ENCODE data around the gene LCN15. TPM values are rescaled to one million over a fixed set of nuclear protein-coding genes. Genes with fewer than 3 reads are reported as not detected.
"Not testable (repeated sequence)": the region's sequence is repeated elsewhere in the genome, so short reads cannot be mapped to it uniquely, and the experiment has no call there.

LCN15 gene
- total and polyA plus RNA-seq, 2 experiments from 2014 or later, result 0.76 to 0.90 TPM

- Mint-ChIP-seq H3K27ac (no peak overlapping the region), H3K4me1 (peaks cover 10% of the 10 kb centered on the region; the same call in 1 of the 3 replicates), H3K9me3 (no peaks in the 10 kb centered on the region; the same call in 2 of the 3 replicates), H3K36me3 (ENCODE audit: low read depth) (peaks cover 4% of the 10 kb centered on the region; the same call in 2 of the 3 replicates), H3K27me3 (ENCODE audit: insufficient read depth, low read depth, poor library complexity) (peaks cover 34% of the 10 kb centered on the region), H3K4me3 (no peak overlapping the region)
- peaks cover 11% of the 10 kb centered on the region for H3K4me1 ChIP-seq (ENCODE audit: insufficient read depth)
- H3K4me2 ChIP-seq, result no peak overlapping the region
- no peaks in the 10 kb centered on the region for H3K36me3 ChIP-seq (ENCODE audit: insufficient read depth)
- H3K9me2 ChIP-seq (ENCODE audit: insufficient read depth), result no peaks in the 10 kb centered on the region
- no peak for DNase-seq (ENCODE audit: low spot score)
- no peak overlapping the region for H3K4me3 ChIP-seq
- no peak overlapping the region for H2AFZ ChIP-seq
- no peak overlapping the region for H3K27ac ChIP-seq (ENCODE audit: low read depth)
- peaks cover 10% of the 10 kb centered on the region; the same call in 1 of the 2 replicates for H3F3A ChIP-seq (replicated peaks; ENCODE audit: low read depth)
- no peaks in the 10 kb centered on the region for H4K20me1 ChIP-seq (replicated peaks; ENCODE audit: insufficient read depth)
- TF ChIP-seq NANOG (IDR thresholded peaks at IDR 0.05; ENCODE audit: borderline replicate concordance), result no peak
- no peak for TF ChIP-seq ETS1 (IDR thresholded peaks at IDR 0.05)
- no peak for TF ChIP-seq ZNF114 (CRISPR knock-in tag; IDR thresholded peaks at IDR 0.05)
- TF ChIP-seq CREB1 (CRISPR knock-in tag; IDR thresholded peaks at IDR 0.05; ENCODE audit: low read depth), result no peak
- no peak for TF ChIP-seq STAT1 (IDR thresholded peaks at IDR 0.05; ENCODE audit: unreplicated experiment)
- TF ChIP-seq EZH2phosphoT487 (IDR thresholded peaks at IDR 0.05; ENCODE audit: unreplicated experiment), result no peak
- TF ChIP-seq JUNB (IDR thresholded peaks at IDR 0.05; ENCODE audit: unreplicated experiment), result no peak
- TF ChIP-seq ZNF331 (CRISPR knock-in tag; IDR thresholded peaks at IDR 0.05; ENCODE audit: low read depth), result no peak
- TF ChIP-seq REST (IDR thresholded peaks at IDR 0.05; ENCODE audit: unreplicated experiment), result no peak
- no peak for TF ChIP-seq EZH2 (IDR thresholded peaks at IDR 0.05; ENCODE audit: low read depth, unreplicated experiment)
- peaks cover 5% of the 10 kb centered on the region for H3K79me2 ChIP-seq (replicated peaks; ENCODE audit: insufficient read depth)
- ATAC-seq, result no peak
- H3K27me3 ChIP-seq (ENCODE audit: insufficient read depth), result peaks cover 7% of the 10 kb centered on the region
Observed at GRCh38 chr9:136803551-136804508, 39.5 kb upstream of the LCN15 start.

- Mint-ChIP-seq H3K4me1 (peaks cover 10% of the 10 kb centered on the region; the same call in 1 of the 3 replicates), H3K27me3 (ENCODE audit: insufficient read depth, low read depth, poor library complexity) (peaks cover 34% of the 10 kb centered on the region)
- H3K79me2 ChIP-seq (replicated peaks; ENCODE audit: insufficient read depth); H4K20me1 ChIP-seq (replicated peaks; ENCODE audit: insufficient read depth); H2AFZ ChIP-seq; H3K36me3 Mint-ChIP-seq (ENCODE audit: low read depth); H3K36me3 ChIP-seq (ENCODE audit: insufficient read depth); H3K4me3 ChIP-seq; ATAC-seq; DNase-seq (ENCODE audit: low spot score); H3K4me3 Mint-ChIP-seq; H3K9me2 ChIP-seq (ENCODE audit: insufficient read depth); H3K4me2 ChIP-seq; H3F3A ChIP-seq (replicated peaks; ENCODE audit: low read depth); H3K27ac Mint-ChIP-seq; H3K9me3 Mint-ChIP-seq; H3K27ac ChIP-seq (ENCODE audit: low read depth): not testable (repeated sequence)
- Histone ChIP-seq H3K4me1 (ENCODE audit: insufficient read depth) (peaks cover 12% of the 10 kb centered on the region), H3K27me3 (ENCODE audit: insufficient read depth) (peaks cover 13% of the 10 kb centered on the region)
Observed at GRCh38 chr9:136803009-136803550, 38.8 kb upstream of the LCN15 start.
